ENCODE measurements around the gene MLLT3. TPM values are rescaled to one million over a fixed set of nuclear protein-coding genes. Genes with fewer than 3 reads are reported as not detected.

MLLT3 gene
- total RNA-seq, 1 donor from 2014 or later: 8.8 TPM

DNA sequence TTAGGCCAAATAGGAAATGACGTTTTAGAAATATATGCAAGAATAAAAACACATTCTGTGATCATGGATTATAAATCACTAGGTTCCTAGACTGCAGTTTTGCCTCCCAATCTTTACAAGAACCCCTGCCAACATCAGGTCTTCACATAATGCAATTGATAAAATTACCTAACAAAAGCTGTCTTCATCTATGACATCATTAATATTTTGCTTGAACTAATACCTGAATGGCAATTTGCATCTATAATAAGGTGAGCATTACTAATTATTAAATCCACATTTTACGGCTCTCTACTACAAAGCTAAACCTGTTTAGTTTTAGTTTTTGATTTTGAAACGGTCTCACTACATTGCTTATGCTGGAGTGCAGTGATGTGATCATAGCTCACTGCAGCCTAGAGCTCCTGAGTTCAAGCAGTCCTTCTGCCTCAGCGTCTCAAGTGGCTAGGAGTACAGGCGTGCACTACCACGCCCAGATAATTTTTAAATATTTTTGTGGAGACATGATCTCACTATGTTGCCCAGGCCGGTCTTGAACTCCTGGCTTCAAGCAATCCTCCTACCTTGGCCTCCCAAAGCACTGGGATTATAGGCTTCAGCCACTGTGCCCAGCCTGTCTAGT is 218.0 kb downstream of the MLLT3 start:
- Histone ChIP-seq H3K9me3 (no peaks in the 10 kb centered on the region), H3K36me3 (no peaks in the 10 kb centered on the region), H3K4me3 (no peak overlapping the region), H3K4me1 (peaks cover 4% of the 10 kb centered on the region), H3K27ac (no peak overlapping the region), H3K27me3 (no peaks in the 10 kb centered on the region)
- TF ChIP-seq CTCF (IDR thresholded peaks at IDR 0.05) (no peak), POLR2A (IDR thresholded peaks at IDR 0.05) (no peak), POLR2AphosphoS5 (IDR thresholded peaks at IDR 0.05; ENCODE audit: insufficient read depth in 1 of 2, low read depth in 1 of 2) (no peak)
- no peak for DNase-seq (ENCODE audit: extremely low spot score in 2 of 2)
- intact Hi-C loops (cut with DNase I): no loop called here

GRCh38 chr9:20403346-20403745 is 219.0 kb downstream of the MLLT3 start:
- no peak overlapping the region for H3K4me3 ChIP-seq
- no peaks in the 10 kb centered on the region for H3K9me3 ChIP-seq
- H3K36me3 ChIP-seq: no peaks in the 10 kb centered on the region
- no peaks in the 10 kb centered on the region for H3K27me3 ChIP-seq
- DNase-seq (ENCODE audit: extremely low spot score in 2 of 2): no peak
- TF ChIP-seq POLR2A (IDR thresholded peaks at IDR 0.05): no peak
- TF ChIP-seq POLR2AphosphoS5 (IDR thresholded peaks at IDR 0.05; ENCODE audit: insufficient read depth in 1 of 2, low read depth in 1 of 2): no peak
- no peak for TF ChIP-seq CTCF (IDR thresholded peaks at IDR 0.05)
- H3K27ac ChIP-seq: no peak overlapping the region
- H3K4me1 ChIP-seq: peaks cover 3% of the 10 kb centered on the region
- intact Hi-C loops (cut with DNase I): no loop called here

DNA sequence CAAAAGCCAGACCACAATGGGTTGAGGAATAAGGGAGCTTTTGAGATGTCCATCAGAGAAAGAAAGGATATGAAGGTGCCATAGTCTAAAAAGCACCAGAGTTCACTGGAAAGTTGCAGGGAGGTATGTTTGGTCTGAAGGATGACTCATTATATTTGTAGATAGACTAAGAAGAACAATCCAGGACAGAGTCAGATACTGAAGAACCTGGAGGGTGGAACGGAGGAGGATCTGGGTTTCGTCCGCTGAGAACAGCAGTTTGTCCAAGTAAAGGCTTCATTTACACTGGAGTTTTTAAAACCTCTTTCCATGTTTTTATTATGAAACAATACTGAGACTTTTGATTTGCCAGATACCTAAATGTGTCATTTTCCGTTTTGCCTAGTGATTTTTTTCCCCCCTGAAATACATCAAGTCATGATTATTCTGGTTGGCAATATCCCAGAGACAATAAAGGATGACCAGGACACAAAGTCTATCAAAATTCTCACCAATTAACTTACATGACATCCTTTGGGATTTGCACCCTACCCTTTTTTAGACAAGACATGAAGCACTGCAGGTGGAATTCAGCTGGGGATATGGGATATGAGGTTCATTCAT is 219.9 kb downstream of the MLLT3 start:
- intact Hi-C loops (cut with DNase I): no loop called here
- Histone ChIP-seq H3K4me1 (no peaks in the 10 kb centered on the region), H3K36me3 (no peaks in the 10 kb centered on the region), H3K27me3 (no peaks in the 10 kb centered on the region), H3K4me3 (no peak overlapping the region), H3K9me3 (no peaks in the 10 kb centered on the region), H3K27ac (no peak overlapping the region)
- DNase-seq (ENCODE audit: extremely low spot score in 2 of 2): no peak
- TF ChIP-seq POLR2A (IDR thresholded peaks at IDR 0.05) (no peak), POLR2AphosphoS5 (IDR thresholded peaks at IDR 0.05; ENCODE audit: insufficient read depth in 1 of 2, low read depth in 1 of 2) (no peak), CTCF (IDR thresholded peaks at IDR 0.05) (no peak)

DNA sequence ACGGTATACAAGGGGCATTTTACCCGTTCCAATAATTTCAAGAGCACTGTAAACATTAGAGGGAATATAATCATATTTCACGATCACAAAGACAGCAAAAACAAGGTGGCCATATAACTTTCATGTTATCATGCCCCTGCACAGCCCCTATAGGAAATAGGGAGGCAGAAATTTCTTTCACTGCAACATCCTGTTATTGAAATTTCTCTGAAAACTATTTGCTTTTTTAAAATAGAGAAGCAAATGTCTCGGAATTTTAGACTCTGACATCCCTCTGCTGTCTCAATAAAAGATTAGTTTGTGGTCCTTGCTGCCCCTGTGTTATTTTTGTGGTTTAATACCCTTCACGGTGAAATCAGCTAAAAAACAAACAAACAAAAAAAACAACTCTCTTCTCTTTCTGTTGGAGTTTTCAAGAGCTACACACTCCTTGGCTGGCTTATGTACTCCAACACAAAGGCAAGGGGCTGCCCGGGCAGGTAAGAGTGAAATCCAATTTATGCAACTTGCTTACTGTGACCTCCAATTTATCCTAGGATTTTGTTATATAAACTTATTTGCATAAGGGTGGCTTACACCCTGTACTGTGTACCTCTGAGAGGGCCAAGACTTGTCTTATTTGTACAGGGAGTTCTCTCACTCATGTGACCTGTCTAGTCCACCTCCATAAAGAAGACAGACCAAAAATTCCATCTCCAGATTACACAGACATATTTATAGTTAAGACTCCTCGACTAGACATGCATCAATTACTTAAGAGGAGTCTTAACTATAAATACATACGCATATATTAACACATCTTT is 223.6 kb downstream of the MLLT3 start:
- no peak for DNase-seq (ENCODE audit: extremely low spot score in 2 of 2)
- intact Hi-C loops (cut with DNase I): no loop called here
- Histone ChIP-seq H3K4me3 (no peak overlapping the region), H3K9me3 (no peaks in the 10 kb centered on the region), H3K36me3 (no peaks in the 10 kb centered on the region), H3K27ac (no peak overlapping the region), H3K4me1 (no peaks in the 10 kb centered on the region), H3K27me3 (no peaks in the 10 kb centered on the region)
- no peak for TF ChIP-seq POLR2AphosphoS5 (IDR thresholded peaks at IDR 0.05; ENCODE audit: insufficient read depth in 1 of 2, low read depth in 1 of 2)
- TF ChIP-seq CTCF (IDR thresholded peaks at IDR 0.05): no peak
- TF ChIP-seq POLR2A (IDR thresholded peaks at IDR 0.05): no peak

All from vagina (tissue), 2 donors.